GM12891 (cell line): ENCODE data around the gene SLC26A1.
A peak's percentile ranks its signal among the peaks of the same experiment; 100 is the strongest.
"Not testable (repeated sequence)": the region's sequence is repeated elsewhere in the genome, so short reads cannot be mapped to it uniquely, and the experiment has no call there.

Experiments
- DNase-seq: peaks from one replicate; pipeline ENCODE4 v3.0.0; 2011; ENCODE audit warnings: low spot score; ENCODE audit not compliant: insufficient read length
- FAIRE-seq: peaks from 2 replicates; lab custom pipeline; 2011; peaks lifted over from hg19 to GRCh38; lab: Jason Lieb, UNC
- PAX5 ChIP-seq: IDR thresholded peaks from 2 replicates; pipeline ENCODE4 v1.6.1; 2011; ENCODE audit warnings: low read length, moderate library complexity, mild to moderate bottlenecking; ENCODE audit not compliant: insufficient read depth, severe bottlenecking
- POLR2A ChIP-seq: IDR thresholded peaks from 2 replicates; pipeline ENCODE4 v1.6.1; 2011; ENCODE audit warnings: low read depth, low read length, control low read depth
- POLR2AphosphoS5 ChIP-seq: IDR thresholded peaks from 2 replicates; pipeline ENCODE4 v1.6.1; 2011; ENCODE audit warnings: low read depth, low read length, control low read depth
- POU2F2 ChIP-seq: IDR thresholded peaks from 2 replicates; pipeline ENCODE4 v1.6.1; 2011; ENCODE audit warnings: low read depth, mild to moderate bottlenecking, control low read depth, low read length, moderate library complexity
- SPI1 ChIP-seq: IDR thresholded peaks from 2 replicates; pipeline ENCODE4 v1.6.1; 2011; ENCODE audit warnings: low read depth, low read length, control low read depth
- TAF1 ChIP-seq: IDR thresholded peaks from 2 replicates; pipeline ENCODE4 v1.6.1; 2011; ENCODE audit warnings: low read depth, low read length, control low read depth

The SLC26A1 gene

DNA sequence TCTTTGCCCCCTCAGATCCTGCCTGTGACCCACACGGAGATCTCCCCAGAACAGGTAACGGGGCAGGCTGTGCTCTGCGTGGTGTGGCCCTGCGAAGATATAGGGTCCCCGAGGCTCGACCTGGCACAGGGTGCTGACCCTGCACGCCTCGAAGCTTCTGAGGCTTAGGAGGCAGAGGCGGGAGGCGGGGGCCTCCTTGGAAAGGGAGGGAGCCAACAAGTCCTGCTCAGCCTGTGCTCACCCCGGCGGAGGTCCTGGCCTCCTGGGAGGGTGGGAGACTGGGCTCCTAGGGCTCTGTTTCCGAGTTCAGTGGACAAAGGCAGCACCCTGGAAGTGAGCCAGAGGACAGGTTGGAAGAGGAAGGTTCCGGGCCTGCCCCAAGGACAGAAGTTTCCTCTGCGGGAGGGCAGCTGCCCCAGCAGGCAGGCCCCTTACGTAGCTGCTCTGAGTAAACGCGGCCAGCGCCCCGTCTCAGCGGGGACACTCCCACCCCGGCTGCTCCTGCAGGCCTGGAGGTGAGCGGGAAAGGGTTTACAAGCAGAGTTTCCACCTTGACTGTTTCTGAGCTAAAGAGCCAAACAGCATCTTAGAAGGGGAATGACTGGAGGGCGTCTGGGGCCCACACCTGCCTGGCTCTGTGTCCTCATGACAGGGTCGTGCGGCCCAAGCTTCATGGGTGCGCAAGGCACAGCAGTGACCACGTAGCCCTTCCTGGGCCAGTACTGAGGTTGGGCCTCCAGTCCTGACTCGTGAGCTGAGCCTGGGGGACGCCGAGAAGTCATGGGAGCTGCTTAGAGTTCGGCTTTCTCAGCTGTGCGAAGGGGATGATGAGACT is 44.9 kb downstream of the SLC26A1 start:
- DNase-seq (no peak), FAIRE-seq (no peak)
- TF ChIP-seq POLR2AphosphoS5, result no peak
- no peak for TF ChIP-seq POLR2A
- TF ChIP-seq SPI1, result no peak
- TF ChIP-seq POU2F2, result no peak
- no peak for TF ChIP-seq PAX5
- TF ChIP-seq TAF1, result no peak

DNA sequence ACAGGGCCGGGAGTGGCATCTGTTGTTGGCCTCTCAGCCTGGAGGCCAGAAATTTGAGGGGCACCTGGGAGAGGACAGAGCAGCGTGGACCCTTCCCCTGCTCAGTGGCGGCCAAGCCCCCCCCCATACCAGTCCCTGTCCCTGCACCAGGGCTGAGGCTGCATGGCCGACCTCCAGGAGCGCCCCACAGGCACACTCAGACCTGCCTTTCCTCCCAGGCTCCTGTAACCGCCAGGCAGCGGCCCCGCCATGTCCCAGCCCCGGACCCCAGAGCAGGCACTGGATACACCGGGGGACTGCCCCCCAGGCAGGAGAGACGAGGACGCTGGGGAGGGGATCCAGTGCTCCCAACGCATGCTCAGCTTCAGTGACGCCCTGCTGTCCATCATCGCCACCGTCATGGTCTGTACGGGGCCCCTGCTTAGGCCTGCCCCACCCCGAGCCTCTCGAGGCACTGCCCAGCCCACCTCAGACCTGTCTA is 45.7 kb downstream of the SLC26A1 start:
- FAIRE-seq, result no peak
- no peak for TF ChIP-seq POU2F2
- no peak for TF ChIP-seq SPI1
- TF ChIP-seq PAX5, result no peak
- TF ChIP-seq POLR2A, result no peak
- TF ChIP-seq TAF1, result no peak
- no peak for TF ChIP-seq POLR2AphosphoS5
- no peak for DNase-seq

DNA sequence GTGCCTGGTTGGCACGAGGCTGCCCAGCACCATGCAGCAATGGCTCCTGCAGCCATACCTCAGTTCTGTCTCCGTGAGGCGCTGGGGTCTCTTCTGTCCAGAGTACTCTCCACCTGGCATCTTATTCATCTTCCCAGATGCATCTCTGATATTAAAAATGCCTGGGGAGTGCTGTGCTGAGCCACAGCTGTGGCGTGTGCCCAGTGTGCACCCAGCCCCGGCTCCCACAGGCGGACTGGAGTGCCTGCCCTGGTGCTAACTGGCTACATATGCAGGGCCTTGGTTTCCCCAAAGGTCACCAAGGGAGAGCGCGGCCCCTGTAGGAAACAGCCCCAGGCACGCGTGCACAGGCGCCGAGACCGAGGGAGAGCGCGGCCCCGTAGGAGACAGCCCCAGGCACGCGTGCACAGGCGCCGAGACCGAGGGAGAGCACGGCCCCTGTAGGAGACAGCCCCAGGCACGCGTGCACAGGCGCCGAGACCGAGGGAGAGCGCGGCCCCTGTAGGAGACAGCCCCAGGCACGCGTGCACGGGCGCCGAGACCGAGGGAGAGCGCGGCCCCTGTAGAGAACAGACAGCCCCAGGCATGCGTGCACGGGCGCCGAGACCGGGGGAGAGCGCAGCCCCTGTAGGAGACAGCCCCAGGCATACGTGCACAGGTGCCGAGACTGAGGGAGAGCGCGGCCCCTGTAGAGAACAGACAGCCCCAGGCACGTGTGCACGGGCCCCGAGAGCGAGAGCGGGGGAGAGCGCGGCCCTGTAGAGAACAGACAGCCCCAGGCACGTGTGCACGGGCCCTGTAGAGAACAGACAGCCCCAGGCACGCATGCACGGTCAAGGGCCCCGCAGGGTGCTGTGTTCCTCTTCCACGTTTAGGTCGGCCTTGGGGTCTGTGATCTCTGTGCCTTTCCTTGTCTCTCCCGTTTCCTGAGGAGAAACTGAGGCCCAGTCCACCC is 46.4 kb downstream of the SLC26A1 start:
- no peak for TF ChIP-seq POU2F2
- TF ChIP-seq SPI1, result no peak
- no peak for TF ChIP-seq POLR2AphosphoS5
- no peak for TF ChIP-seq TAF1
- no peak for TF ChIP-seq PAX5
- no peak for TF ChIP-seq POLR2A
- FAIRE-seq, result no peak
- peak; percentile 46 for DNase-seq

DNA sequence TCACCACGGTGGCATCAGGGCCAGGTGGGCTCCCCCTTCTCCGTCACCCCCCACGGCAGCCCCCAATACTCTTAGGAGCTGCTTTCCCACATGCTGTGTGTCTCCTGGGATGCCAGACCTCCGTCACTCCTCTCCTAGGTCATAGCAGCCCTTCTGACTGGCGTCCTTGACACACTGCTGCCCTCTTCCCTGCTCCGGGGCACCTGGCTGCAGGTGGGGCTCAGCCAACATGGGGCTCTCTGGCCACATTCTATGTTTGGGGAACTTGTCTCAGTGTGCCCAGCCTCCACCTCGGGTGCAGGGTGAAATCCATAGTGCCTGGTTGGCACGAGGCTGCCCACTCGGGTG is 47.1 kb downstream of the SLC26A1 start:
- DNase-seq, result no peak
- no peak for FAIRE-seq
- TF ChIP-seq POLR2AphosphoS5 (no peak), SPI1 (no peak), POLR2A (no peak), PAX5 (no peak), POU2F2 (no peak), TAF1 (no peak)

DNA sequence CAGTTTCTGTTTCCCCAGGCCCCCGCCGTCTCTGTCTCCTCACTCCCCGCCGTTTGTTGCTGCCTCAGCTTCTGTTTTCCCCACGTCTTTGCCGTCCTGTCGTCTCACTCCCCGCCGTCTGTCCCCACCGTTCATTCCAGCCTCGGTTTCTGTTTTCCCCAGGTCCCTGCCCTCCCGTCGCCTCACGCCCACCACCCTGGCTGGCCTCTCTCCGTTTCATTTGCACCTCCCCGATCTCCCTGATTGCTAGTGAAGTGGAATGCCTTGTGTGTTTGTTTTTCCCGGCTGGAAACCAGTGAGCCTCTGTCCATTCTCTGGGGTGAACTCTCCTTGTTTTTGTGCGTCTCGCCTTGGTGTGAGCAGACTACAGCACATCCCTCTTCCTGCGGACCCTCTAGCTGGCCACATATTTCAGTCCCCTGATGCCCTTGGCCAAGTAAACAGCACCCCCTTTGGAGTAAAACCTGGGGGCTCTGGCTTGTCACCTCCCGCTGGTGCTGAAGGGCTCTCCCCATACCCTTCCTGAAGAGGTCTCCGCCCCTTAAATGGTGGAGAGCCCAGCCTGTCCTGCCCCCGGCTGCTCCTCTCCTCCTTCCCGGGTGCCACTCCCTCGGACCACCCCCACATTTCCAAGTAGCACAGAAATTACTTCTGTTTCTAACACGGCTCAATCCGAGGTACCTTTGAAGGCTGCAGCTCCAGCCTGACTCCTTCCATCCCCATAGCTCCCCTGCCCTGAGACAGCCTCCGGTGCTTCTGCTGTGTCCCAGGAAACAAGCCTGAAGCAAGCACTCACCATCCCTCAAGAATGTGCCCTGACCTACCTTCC is 47.7 kb downstream of the SLC26A1 start:
- no peak for TF ChIP-seq SPI1
- no peak for FAIRE-seq
- DNase-seq, result no peak

DNA sequence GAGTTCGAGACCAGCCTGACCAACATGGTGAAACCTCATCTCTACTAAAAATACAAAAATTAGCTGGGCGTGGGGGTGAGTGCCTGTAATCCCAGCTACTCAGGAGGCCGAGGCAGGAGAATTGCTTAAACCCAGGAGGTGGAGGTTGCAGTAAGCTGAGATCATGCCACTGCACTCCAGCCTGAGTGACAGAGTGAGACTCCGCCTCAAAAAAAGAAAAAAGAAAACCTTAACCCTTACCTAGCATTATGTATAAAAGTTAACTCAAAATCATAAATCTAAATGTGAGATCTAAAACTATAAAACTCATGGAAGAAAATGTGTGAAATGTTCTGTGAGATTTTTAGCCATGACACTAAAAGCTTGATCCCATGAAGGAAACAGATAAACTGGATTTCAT is 53.7 kb downstream of the SLC26A1 start:
- not testable (repeated sequence) for DNase-seq, FAIRE-seq
